Kasumi-1 (cell line): ENCODE data around the gene MEAF6.
A peak's percentile ranks its signal among the peaks of the same experiment; 100 is the strongest.
"Not testable (repeated sequence)": the region's sequence is repeated elsewhere in the genome, so short reads cannot be mapped to it uniquely, and the experiment has no call there.

Experiments
- DNase-seq, 2 experiments: peaks; one replicate each; lab custom pipeline; 2025; lab: John Stamatoyannopoulos, UW

The MEAF6 gene

GRCh38 chr1:37514350-37515184, at the start of gene MEAF6:
TSS of gene MEAF6 (minus strand) at chr1:37514766. CDS start at chr1:37514746, 20 bp downstream.
- DNase-seq = peak; percentile 80 to 81

- DNase-seq = no peak
Observed at GRCh38 chr1:37562984-37563383, 48.4 kb upstream of the MEAF6 start.

DNA sequence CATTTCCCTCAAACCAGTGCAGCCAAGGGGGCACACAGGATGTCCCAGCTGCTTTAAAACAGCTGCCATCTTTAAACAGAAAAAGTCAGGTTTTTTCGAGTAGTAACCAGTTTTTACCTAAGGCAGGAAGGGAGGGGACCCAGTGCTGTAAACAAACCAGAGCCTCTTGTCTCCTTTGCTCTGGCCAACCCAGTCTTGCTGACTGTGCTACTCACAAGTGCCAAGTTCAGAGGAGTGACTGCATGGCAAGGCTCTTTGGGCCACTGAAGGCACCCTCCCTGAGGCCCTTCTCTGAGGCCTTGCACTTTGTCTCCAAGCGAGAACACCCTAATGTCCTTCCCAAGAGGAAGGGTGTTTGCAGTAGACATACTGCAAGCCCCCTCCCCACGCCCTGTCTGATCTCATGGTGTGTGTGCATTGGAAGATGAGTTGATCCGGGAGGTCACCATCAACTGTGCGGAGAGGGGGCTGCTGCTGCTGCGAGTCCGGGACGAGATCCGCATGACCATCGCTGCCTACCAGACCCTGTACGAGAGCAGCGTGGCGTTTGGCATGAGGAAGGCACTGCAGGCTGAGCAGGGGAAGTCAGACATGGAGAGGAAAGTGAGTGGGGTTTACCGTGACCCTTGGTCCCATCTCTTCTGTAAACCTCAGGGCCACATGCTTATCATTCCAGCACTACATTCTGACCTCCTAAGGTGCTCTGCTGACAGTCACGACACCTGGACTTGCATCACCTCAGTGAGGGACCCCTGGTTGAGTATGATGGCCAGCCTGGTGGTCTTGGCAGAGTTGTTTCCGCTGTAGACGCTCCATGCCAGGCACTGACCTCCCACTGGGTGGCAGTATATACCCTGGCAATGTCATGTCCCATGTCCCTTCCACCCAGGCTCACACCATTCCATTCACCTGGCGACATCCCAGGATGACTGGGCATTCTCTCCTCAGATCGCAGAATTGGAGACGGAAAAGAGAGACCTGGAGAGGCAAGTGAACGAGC, 46.9 kb upstream of the MEAF6 start:
- DNase-seq = peak; percentile 34 to 48

DNA sequence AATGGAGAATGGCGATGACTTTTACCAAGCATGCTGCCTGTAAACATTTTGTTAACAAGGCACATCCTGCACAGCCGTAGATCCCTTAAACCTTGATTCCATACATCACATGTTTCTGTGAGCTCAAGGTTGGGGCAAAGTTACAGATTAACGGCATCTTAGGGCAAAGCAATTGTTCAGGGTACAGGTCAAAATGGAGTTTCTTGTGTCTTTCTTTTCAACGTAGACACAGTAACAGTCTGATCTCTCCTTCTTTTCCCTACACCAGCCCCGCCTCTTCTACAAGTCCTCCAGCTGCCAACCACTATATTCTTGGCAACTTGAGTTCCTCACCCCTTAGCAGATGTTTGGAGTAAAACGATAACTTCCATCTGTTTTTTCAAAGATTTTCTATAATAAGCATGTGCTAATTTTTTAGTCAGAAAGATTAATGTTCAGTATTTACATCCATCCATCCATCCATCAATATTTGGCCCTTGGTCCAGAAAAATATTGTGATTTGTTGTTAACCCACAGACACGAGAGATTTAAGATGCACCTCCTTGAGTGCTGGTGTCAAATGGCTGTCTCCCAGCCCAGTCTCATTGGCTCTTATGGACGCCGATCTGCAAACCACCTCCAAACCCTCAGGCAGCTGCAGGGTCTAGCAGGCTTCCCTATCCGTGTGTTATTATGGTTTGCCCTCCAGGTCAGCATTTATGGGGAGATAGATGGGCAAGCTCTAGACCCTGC, 46.0 kb upstream of the MEAF6 start:
- no peak for DNase-seq

DNA sequence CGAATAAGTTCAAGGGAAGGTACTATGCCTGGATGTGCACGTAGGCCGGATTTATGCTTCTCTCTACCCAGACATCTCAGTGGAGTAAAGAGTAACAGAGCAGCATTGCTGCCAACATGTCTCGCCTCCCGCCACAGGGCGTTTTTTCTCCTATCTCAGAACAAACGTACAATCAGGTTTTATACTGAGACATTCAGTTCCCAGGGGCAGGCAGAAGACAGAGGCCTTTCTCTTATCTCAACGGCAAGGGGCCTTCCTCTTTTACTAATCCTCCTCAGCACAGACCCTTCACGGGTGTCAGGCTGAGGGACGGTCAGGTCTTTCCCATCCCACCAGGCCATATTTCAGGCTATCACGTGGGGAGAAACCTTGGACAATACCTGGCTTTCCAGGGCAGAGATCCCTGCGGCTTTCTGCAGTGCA, 45.4 kb upstream of the MEAF6 start:
- not testable (repeated sequence) for DNase-seq

DNA sequence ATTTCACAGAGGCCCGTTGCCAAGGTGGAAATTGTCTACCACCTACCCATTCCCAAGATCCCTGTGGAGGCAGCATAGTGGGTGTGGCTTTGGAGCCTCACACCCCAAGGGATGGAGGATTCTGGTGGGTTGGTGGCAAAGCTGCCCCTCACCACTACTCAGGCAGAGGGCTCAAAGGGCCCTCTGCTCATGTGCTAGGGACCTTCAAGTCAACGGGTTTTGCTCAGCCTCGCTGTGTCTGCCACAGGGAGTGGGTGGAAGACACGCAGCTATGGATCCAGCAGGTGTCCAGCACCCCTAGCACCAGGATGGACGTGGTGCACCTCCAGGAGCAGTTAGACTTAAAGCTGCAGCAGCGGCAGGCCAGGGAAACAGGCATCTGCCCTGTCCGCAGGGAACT, 44.5 kb upstream of the MEAF6 start:
- DNase-seq = no peak

DNA sequence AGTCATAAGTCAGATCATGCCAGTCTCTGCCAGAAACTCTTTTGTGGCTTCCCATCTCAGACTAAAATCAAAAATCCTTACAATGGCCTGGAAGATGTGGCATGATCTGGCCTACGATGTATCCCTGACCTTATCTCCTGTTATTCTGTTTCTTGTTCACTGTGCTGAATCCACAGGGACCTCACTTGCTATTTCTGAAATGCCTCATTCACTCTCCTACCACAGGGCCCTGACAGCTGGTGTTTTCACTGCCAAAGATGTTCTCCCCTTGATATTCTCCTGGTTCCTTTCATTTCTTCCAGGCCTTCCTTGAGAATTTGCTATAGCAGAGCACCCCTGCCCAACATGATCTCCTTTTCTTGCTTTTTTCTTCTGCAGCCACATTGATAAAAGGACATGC, 43.8 kb upstream of the MEAF6 start:
- DNase-seq = no peak

GRCh38 chr1:37557402-37557801, 42.8 kb upstream of the MEAF6 start:
- DNase-seq = no peak

GRCh38 chr1:37556712-37557196, 42.2 kb upstream of the MEAF6 start, which contains the start of gene DNALI1:
TSS of gene DNALI1 (plus strand) at chr1:37556940. CDS start at chr1:37556995, 55 bp downstream.
- no peak for DNase-seq

DNA sequence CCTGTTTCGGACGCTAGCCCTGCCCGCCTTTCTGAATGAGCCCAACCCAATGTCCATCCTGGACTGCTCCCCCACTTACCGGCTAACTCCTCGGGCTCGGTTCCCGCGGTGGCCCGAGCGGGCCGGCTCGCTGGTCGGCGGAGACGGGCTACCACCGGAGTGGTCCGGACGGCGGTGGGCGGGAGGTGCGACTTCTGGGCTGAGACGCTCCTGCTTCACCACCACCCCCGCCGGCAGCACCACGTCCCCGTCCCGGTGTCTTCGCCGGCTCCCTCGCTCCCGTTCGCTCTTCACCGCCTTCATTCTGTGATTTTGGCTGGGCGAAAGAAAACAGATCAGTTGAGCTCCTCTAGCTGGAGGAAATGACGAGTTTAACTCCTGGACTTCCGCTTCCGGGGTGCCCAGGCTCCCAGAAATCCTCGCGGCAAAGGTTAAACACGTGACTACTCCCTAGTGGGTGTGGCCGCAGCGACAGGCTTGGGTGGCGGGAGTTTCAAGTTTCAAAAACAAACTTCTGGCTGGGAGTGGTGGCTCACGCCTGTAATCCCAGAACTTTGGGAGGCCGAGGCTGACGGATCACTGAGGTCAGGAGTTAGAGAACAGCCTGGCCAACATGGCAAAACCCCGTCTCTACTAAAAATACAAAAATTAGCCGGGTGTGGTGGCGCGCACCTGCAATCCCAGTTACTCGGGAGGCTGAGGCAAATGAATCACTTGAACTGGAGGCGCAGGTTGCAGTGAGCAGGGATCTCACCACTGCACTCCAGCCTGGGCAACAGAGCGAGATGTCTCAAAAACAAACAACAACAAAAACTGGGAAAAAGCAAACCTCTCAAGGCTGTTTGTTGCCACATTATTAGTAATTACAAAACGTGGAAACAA, 39.6 kb upstream of the MEAF6 start, which contains the start of gene SNIP1:
TSS of gene SNIP1 (minus strand) at position 367 of the 882 bp plus-strand sequence. CDS start at position 303, 64 bp downstream.
- peak; percentile 92 to 94 for DNase-seq

GRCh38 chr1:37553598-37553926, 39.0 kb upstream of the MEAF6 start:
- DNase-seq = no peak

GRCh38 chr1:37549341-37549740, 34.8 kb upstream of the MEAF6 start:
- no peak for DNase-seq

- DNase-seq = no peak
Observed at GRCh38 chr1:37545019-37545418, 30.5 kb upstream of the MEAF6 start.

GRCh38 chr1:37544530-37544929, 30.0 kb upstream of the MEAF6 start:
- no peak for DNase-seq

GRCh38 chr1:37540036-37540785, 25.6 kb upstream of the MEAF6 start:
- no peak for DNase-seq

- not testable (repeated sequence) for DNase-seq
Observed at GRCh38 chr1:37539154-37539553, 24.6 kb upstream of the MEAF6 start.

DNA sequence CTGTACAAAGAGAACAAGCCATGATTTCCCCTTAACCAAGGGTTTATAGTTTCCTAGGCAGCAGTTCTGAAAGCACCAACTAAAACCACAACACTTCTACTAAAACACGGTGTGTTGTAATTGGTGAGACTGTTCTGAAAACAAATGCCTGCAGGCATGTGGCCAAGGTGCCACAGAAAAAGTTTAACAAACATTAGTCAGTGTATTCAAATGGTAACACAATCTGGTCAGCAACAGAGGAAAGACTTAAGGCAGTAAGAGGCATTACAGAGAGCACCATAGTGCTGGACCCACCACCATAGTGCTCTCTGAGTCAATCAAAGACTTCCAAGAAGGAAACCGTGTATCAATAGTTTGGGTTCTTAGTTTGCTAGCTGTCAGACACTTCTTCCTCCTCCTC, 22.8 kb upstream of the MEAF6 start:
- no peak for DNase-seq

DNA sequence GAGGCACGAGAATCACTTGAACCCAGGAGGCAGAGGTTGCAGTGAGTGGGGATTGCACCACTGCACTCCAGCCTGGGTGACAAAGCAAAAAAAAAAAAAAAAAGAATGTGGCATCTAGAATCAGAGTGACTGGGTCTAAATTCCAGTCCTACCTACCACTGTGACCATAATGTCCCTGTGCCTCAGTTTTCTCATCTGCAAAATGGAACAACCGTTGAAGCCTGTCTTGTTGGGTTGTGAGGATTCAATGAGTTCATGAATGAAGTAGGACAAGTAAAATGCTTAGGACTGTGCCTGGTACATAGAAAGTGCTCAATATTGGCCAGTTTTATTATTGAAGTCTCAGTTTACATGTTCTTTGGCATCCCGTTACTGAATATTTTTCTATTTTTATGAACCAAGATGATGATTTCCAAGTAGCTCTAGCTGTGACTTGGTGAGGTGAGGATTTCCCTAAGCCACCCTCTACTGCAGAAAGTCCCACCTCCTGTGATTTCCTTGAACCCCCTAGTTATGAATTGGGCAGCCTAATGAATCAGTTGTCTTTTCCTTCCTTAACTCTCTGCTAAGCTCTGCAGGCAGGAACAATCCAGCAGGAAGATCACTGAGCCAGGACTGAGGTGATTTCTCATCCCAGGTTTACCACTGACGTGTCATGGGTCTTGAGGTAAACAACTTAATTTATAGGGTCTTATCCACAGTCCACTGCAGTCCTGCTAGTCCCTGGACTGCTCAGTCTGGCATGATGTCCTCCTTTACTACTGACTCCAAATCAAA, 18.9 kb upstream of the MEAF6 start:
- DNase-seq = no peak
